ENCODE results near the gene LEF1. TPM values are rescaled to one million over a fixed set of nuclear protein-coding genes. Genes with fewer than 3 reads are reported as not detected.

The LEF1 gene
- total RNA-seq, 2 donors from 2014 or later: 3.4 TPM; not detected in 1

- Histone ChIP-seq H3K4me3 (no peak overlapping the region), H3K4me1 (no peaks in the 10 kb centered on the region), H3K27me3 (no peaks in the 10 kb centered on the region), H3K27ac (no peak overlapping the region), H3K9me3 (no peaks in the 10 kb centered on the region), H3K36me3 (no peaks in the 10 kb centered on the region)
- no peak for TF ChIP-seq CTCF (IDR thresholded peaks at IDR 0.05)
- DNase-seq (ENCODE audit: low spot score): no peak
Measured at GRCh38 chr4:108070775-108071174, 98.0 kb downstream of the LEF1 start.

GRCh38 chr4:108068442-108068841, 100.3 kb downstream of the LEF1 start:
- Histone ChIP-seq H3K4me3 (no peak overlapping the region), H3K9me3 (no peaks in the 10 kb centered on the region), H3K4me1 (no peaks in the 10 kb centered on the region), H3K36me3 (no peaks in the 10 kb centered on the region), H3K27me3 (no peaks in the 10 kb centered on the region), H3K27ac (no peak overlapping the region)
- no peak for DNase-seq (ENCODE audit: low spot score)
- no peak for TF ChIP-seq CTCF (IDR thresholded peaks at IDR 0.05)

GRCh38 chr4:108060686-108061321, 107.9 kb downstream of the LEF1 start:
- no peak for TF ChIP-seq CTCF (IDR thresholded peaks at IDR 0.05)
- no peaks in the 10 kb centered on the region for H3K4me1 ChIP-seq
- H3K9me3 ChIP-seq: no peaks in the 10 kb centered on the region

GRCh38 chr4:108060164-108060563, 108.6 kb downstream of the LEF1 start:
- Histone ChIP-seq H3K36me3 (no peaks in the 10 kb centered on the region), H3K4me3 (no peak overlapping the region), H3K27me3 (no peaks in the 10 kb centered on the region), H3K9me3 (no peaks in the 10 kb centered on the region), H3K27ac (no peak overlapping the region), H3K4me1 (no peaks in the 10 kb centered on the region)
- DNase-seq (ENCODE audit: low spot score): no peak
- TF ChIP-seq CTCF (IDR thresholded peaks at IDR 0.05): peak in 1 of 2 donors; percentile 52

More at GRCh38 chr4:108060686-108061321, 107.9 kb downstream of the LEF1 start:
- Histone ChIP-seq H3K36me3 (no peaks in the 10 kb centered on the region), H3K27ac (no peak overlapping the region), H3K4me3 (no peak overlapping the region), H3K27me3 (no peaks in the 10 kb centered on the region)
- no peak for DNase-seq (ENCODE audit: low spot score)

- DNase-seq (ENCODE audit: low spot score): no peak
- no peaks in the 10 kb centered on the region for H3K4me1 ChIP-seq
- no peaks in the 10 kb centered on the region for H3K36me3 ChIP-seq
- no peaks in the 10 kb centered on the region for H3K27me3 ChIP-seq
- no peak for TF ChIP-seq CTCF (IDR thresholded peaks at IDR 0.05)
- no peaks in the 10 kb centered on the region for H3K9me3 ChIP-seq
- no peak overlapping the region for H3K27ac ChIP-seq
- H3K4me3 ChIP-seq: no peak overlapping the region
Measured at GRCh38 chr4:108058685-108059440, 109.9 kb downstream of the LEF1 start.

Measured in right atrium auricular region (tissue), 2 donors.